Prostate gland (tissue), 2 donors: ENCODE measurements around the gene TSSK6.

ENCODE experiments used
- CTCF ChIP-seq, 4 experiments: fragments of 200-600 bp in 2 of 4; fragments of 450-650 bp in 2 of 4; sonication (generic) in 2 of 4; IDR thresholded peaks; 1 replicate in 3 of 4; 2 replicates in 1 of 4; pipeline ENCODE4 v1.5.1; 2016 to 2019; ENCODE audit warnings: antibody characterized with exemption in 4 of 4, mild to moderate bottlenecking in 2 of 4, moderate library complexity in 2 of 4
- POLR2A ChIP-seq: fragments of 450-650 bp; IDR thresholded peaks from one replicate; pipeline ENCODE4 v1.6.1; 2016; ENCODE audit warnings: antibody characterized with exemption, mild to moderate bottlenecking

- TF ChIP-seq CTCF (IDR thresholded peaks at IDR 0.05) (no peak), POLR2A (no peak)
These were observed 44.8 kb downstream of the TSSK6 start for GRCh38 chr19:19470579-19470978.
